ENCODE data around the gene LRRFIP2.

DNA sequence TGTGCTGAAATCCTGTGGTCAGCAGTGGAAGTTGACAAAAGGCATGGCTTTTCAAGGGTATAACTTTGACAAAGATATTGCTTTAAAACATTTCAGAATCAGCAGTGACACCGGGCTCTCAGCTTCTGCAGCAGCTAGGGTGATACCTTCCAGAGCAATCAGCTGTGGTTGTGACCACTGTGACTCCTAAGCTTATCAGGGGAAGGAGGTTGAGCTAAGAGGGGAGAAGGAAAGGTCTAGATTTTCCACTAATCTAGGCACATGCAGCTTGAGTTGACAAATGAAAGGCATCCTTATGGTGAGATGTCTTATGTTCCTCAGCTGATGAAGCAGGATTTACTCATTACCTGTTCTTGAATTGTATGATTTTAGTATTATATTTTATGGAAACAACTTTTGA lies 16.3 kb upstream of the LRRFIP2 start:
- TF ChIP-seq, protein P1, sequence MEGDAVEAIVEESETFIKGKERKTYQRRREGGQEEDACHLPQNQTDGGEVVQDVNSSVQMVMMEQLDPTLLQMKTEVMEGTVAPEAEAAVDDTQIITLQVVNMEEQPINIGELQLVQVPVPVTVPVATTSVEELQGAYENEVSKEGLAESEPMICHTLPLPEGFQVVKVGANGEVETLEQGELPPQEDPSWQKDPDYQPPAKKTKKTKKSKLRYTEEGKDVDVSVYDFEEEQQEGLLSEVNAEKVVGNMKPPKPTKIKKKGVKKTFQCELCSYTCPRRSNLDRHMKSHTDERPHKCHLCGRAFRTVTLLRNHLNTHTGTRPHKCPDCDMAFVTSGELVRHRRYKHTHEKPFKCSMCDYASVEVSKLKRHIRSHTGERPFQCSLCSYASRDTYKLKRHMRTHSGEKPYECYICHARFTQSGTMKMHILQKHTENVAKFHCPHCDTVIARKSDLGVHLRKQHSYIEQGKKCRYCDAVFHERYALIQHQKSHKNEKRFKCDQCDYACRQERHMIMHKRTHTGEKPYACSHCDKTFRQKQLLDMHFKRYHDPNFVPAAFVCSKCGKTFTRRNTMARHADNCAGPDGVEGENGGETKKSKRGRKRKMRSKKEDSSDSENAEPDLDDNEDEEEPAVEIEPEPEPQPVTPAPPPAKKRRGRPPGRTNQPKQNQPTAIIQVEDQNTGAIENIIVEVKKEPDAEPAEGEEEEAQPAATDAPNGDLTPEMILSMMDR (conservative IDR thresholded peaks at IDR 0.05; ENCODE audit: low read depth, low read length) = no peak
- no peak for TF ChIP-seq EZH2 (IDR thresholded peaks at IDR 0.05; ENCODE audit: borderline replicate concordance, low read depth, low read length, poor library complexity, severe bottlenecking)
